MM.1S (cell line): ENCODE measurements around the gene SPANXN4.

ENCODE experiments used
- CTCF ChIP-seq: fragments of 300-600 bp; sonication (generic); IDR thresholded peaks from 2 replicates; pipeline ENCODE4 v1.5.1; 2016; ENCODE audit warnings: antibody characterized with exemption, low read length, mixed read lengths
- EZH2phosphoT487 ChIP-seq: fragments of 300-600 bp; sonication (generic); IDR thresholded peaks from 2 replicates; pipeline ENCODE4 v1.6.1; 2018; ENCODE audit warnings: antibody characterized with exemption, low read length

GRCh38 chrX:142977128-142977914 lies 48.4 kb upstream of the SPANXN4 start:
- TF ChIP-seq EZH2phosphoT487 = no peak
- no peak for TF ChIP-seq CTCF
